Neural cell (in vitro differentiated cells): ENCODE measurements around the gene NEUROG3. TPM values are rescaled to one million over a fixed set of nuclear protein-coding genes. Genes with fewer than 3 reads are reported as not detected.

Experiments used
- H2AFZ ChIP-seq: fragments of 200-600, 300-800 bp; sonication (generic), shearing (Covaris generic); 2 replicates; pipeline ENCODE4 v1.6.0; 2014; ENCODE audit warnings: low read depth, mild to moderate bottlenecking, antibody characterized with exemption, low read length, moderate library complexity
- H3F3A ChIP-seq: fragments of 200-600 bp; shearing (Covaris generic); 2 replicates; pipeline ENCODE4 v1.6.1; 2016; ENCODE audit warnings: mild to moderate bottlenecking, moderate library complexity, mixed read lengths, antibody characterized with exemption, low read length; ENCODE audit not compliant: insufficient read depth, poor library complexity, severe bottlenecking
- H3K27ac ChIP-seq: fragments of 200-600, 300-800 bp; sonication (generic), shearing (Covaris generic); 2 replicates; pipeline ENCODE4 v1.5.1; 2014; ENCODE audit warnings: mild to moderate bottlenecking, low read length, moderate library complexity
- H3K27me3 ChIP-seq: fragments of 300-800, 200-600 bp; sonication (generic), shearing (Covaris generic); 2 replicates; pipeline ENCODE4 v1.6.0; 2014; ENCODE audit warnings: mild to moderate bottlenecking, low read depth, low read length, moderate library complexity; ENCODE audit not compliant: insufficient read depth
- H3K36me3 ChIP-seq: fragments of 300-800, 200-600 bp; sonication (generic), shearing (Covaris generic); 2 replicates; pipeline ENCODE4 v1.5.1; 2014; ENCODE audit warnings: mild to moderate bottlenecking, antibody characterized with exemption, low read length, moderate library complexity; ENCODE audit not compliant: insufficient read depth
- H3K4me2 ChIP-seq: fragments of 300-800, 200-600 bp; sonication (generic), shearing (Covaris generic); 2 replicates; pipeline ENCODE4 v1.6.0; 2014; ENCODE audit warnings: mild to moderate bottlenecking, low read length
- H3K4me3 ChIP-seq: fragments of 300-800, 200-600 bp; sonication (generic), shearing (Covaris generic); 2 replicates; pipeline ENCODE4 v1.5.1; 2014; ENCODE audit warnings: mild to moderate bottlenecking, low read length, moderate library complexity
- H3K79me2 ChIP-seq: fragments of 200-600 bp; shearing (Covaris generic); replicated peaks from 2 replicates; pipeline ENCODE4 v1.6.0; 2014; ENCODE audit warnings: mild to moderate bottlenecking, low read length, moderate library complexity; ENCODE audit not compliant: insufficient read depth
- H3K9ac ChIP-seq: fragments of 300-800, 200-600 bp; sonication (generic), shearing (Covaris generic); 2 replicates; pipeline ENCODE4 v1.6.1; 2016; ENCODE audit warnings: mild to moderate bottlenecking, low read length, mixed read lengths
- H3K9me2 ChIP-seq: fragments of 200-600 bp; shearing (Covaris generic); 2 replicates; pipeline ENCODE4 v1.6.1; 2016; ENCODE audit warnings: mild to moderate bottlenecking, low read length, mixed read lengths; ENCODE audit not compliant: insufficient read depth
- H3K9me3 ChIP-seq: fragments of 200-600, 300-800 bp; sonication (generic), shearing (Covaris generic); 2 replicates; pipeline ENCODE4 v1.6.1; 2016; ENCODE audit warnings: mild to moderate bottlenecking, mixed run types, low read length, moderate library complexity, mixed read lengths
- H4K20me1 ChIP-seq: fragments of 200-600 bp; shearing (Covaris generic); 2 replicates; pipeline ENCODE4 v1.6.1; 2016; ENCODE audit warnings: mild to moderate bottlenecking, mixed run types; ENCODE audit not compliant: insufficient read depth
- CTCF ChIP-seq: fragments of 450-650 bp; IDR thresholded peaks from 2 replicates; pipeline ENCODE4 v1.5.1; 2014; ENCODE audit warnings: antibody characterized with exemption, mild to moderate bottlenecking, moderate library complexity; ENCODE audit not compliant: poor library complexity, severe bottlenecking
- EP300 ChIP-seq: fragments of 450-650 bp; conservative IDR thresholded peaks from 2 replicates; pipeline ENCODE4 v1.6.1; 2014; ENCODE audit warnings: antibody characterized with exemption, mild to moderate bottlenecking, moderate library complexity; ENCODE audit not compliant: poor library complexity, severe bottlenecking
- EZH2 ChIP-seq: fragments of 200-600, 300-800 bp; shearing (Covaris generic), sonication (generic); IDR thresholded peaks from 2 replicates; pipeline ENCODE4 v1.6.1; 2014; ENCODE audit warnings: antibody characterized with exemption, low read length, borderline replicate concordance, mild to moderate bottlenecking; ENCODE audit not compliant: insufficient read depth, poor library complexity, severe bottlenecking
- MXI1 ChIP-seq: fragments of 450-650 bp; conservative IDR thresholded peaks from 2 replicates; pipeline ENCODE4 v1.6.1; 2014; ENCODE audit warnings: antibody characterized with exemption, mild to moderate bottlenecking; ENCODE audit not compliant: poor library complexity, severe bottlenecking
- POLR2AphosphoS5 ChIP-seq: IDR thresholded peaks from 2 replicates; pipeline ENCODE4 v1.6.1; 2012
- RAD21 ChIP-seq: fragments of 450-650 bp; conservative IDR thresholded peaks from 2 replicates; pipeline ENCODE4 v1.6.1; 2014; ENCODE audit warnings: antibody characterized with exemption, mild to moderate bottlenecking, moderate library complexity
- REST ChIP-seq: IDR thresholded peaks from 2 replicates; pipeline ENCODE4 v1.6.1; 2012; ENCODE audit warnings: borderline replicate concordance
- SMC3 ChIP-seq: fragments of 450-650 bp; conservative IDR thresholded peaks from 2 replicates; pipeline ENCODE4 v1.6.1; 2014; ENCODE audit warnings: antibody characterized with exemption, mild to moderate bottlenecking, moderate library complexity; ENCODE audit not compliant: poor library complexity
- TAF1 ChIP-seq: IDR thresholded peaks from 2 replicates; pipeline ENCODE4 v1.6.1; 2012; ENCODE audit warnings: low read depth
- polyA plus RNA-seq: library from polyadenylated mRNA; depleted of rRNA; stranded (reverse); fragments of >200 nt; gene quantifications from 2 replicates; pipeline ENCODE4 v1.2.3, GENCODE V29; 2014

NEUROG3 gene
- polyA plus RNA-seq, 1 donor from 2014 or later: not detected

GRCh38 chr10:69553328-69553727, 19.9 kb downstream of the NEUROG3 start:
- Histone ChIP-seq H4K20me1 (no peaks in the 10 kb centered on the region), H3K4me2 (no peak overlapping the region), H3K27me3 (peaks cover 4% of the 10 kb centered on the region), H3K9me3 (peaks cover 9% of the 10 kb centered on the region), H2AFZ (no peak overlapping the region), H3K4me3 (no peak overlapping the region), H3K36me3 (no peaks in the 10 kb centered on the region), H3K27ac (no peak overlapping the region), H3K79me2 (no peaks in the 10 kb centered on the region), H3K9me2 (no peaks in the 10 kb centered on the region), H3K9ac (no peak overlapping the region), H3F3A (no peaks in the 10 kb centered on the region)
- TF ChIP-seq POLR2AphosphoS5 (no peak), EP300 (no peak), MXI1 (no peak), REST (no peak), RAD21 (no peak), SMC3 (no peak), TAF1 (no peak), CTCF (no peak), EZH2 (no peak)

- Histone ChIP-seq H3K79me2 (no peaks in the 10 kb centered on the region), H4K20me1 (no peaks in the 10 kb centered on the region), H3K9me3 (peaks cover 20% of the 10 kb centered on the region), H3K4me2 (no peak overlapping the region), H3K27me3 (no peaks in the 10 kb centered on the region), H3K4me3 (no peak overlapping the region), H2AFZ (no peak overlapping the region), H3K36me3 (no peaks in the 10 kb centered on the region), H3K27ac (no peak overlapping the region), H3K9ac (no peak overlapping the region), H3F3A (no peaks in the 10 kb centered on the region), H3K9me2 (no peaks in the 10 kb centered on the region)
- TF ChIP-seq CTCF: no peak
- no peak for TF ChIP-seq TAF1
- no peak for TF ChIP-seq REST
- no peak for TF ChIP-seq RAD21
- TF ChIP-seq MXI1: no peak
- TF ChIP-seq POLR2AphosphoS5: no peak
- no peak for TF ChIP-seq EZH2
- no peak for TF ChIP-seq EP300
- TF ChIP-seq SMC3: no peak
Measured at GRCh38 chr10:69552268-69552667, 21.0 kb downstream of the NEUROG3 start.
